SK-N-SH (cell line): Measurements from ENCODE around the gene SHISA4. TPM values are rescaled to one million over a fixed set of nuclear protein-coding genes. Genes with fewer than 3 reads are reported as not detected.

Experiments used
- CTCF ChIA-PET: fragments of 300-600, 350-600 bp; formaldehyde crosslinking; extraction: SDS; loops from one replicate; lab custom pipeline; 2021; lab: Yijun Ruan, JAX
- POLR2A ChIA-PET: fragments of 350-600 bp; sonication (Branson Sonifier 250); formaldehyde crosslinking; extraction: SDS; loops from one replicate; lab custom pipeline; 2020; ENCODE audit warnings: antibody characterized with exemption, inconsistent platforms; lab: Yijun Ruan, JAX
- DNase-seq: peaks from one replicate; pipeline ENCODE4 v3.0.0; 2012
- H2AFZ ChIP-seq: fragments of 200-600 bp; sonication (generic); 2 replicates; pipeline ENCODE4 v1.8.1; 2016; ENCODE audit warnings: antibody characterized with exemption, mild to moderate bottlenecking, low read depth
- H3F3A ChIP-seq: fragments of 200-600 bp; sonication (generic); replicated peaks from 2 replicates; pipeline ENCODE3; 2016; ENCODE audit warnings: antibody characterized with exemption, mild to moderate bottlenecking; ENCODE audit not compliant: insufficient read depth
- H3K27ac ChIP-seq, 2 experiments: fragments of 200-500 bp in 1 of 2; fragments of 200-600 bp in 1 of 2; sonication (Bioruptor generic) in 1 of 2; sonication (generic), shearing (Covaris generic) in 1 of 2; 2 replicates each; pipeline versions ENCODE4 v1.5.1 to v1.6.1; 2014 to 2016; ENCODE audit warnings: low read depth in 2 of 2, inconsistent platforms in 1 of 2, low read length in 1 of 2, mild to moderate bottlenecking in 1 of 2, mixed read lengths in 1 of 2
- H3K27me3 ChIP-seq: fragments of 200-600 bp; sonication (generic), shearing (Covaris generic); 2 replicates; pipeline ENCODE4 v1.6.1; 2016; ENCODE audit warnings: mixed run types; ENCODE audit not compliant: insufficient read depth
- H3K36me3 ChIP-seq, 2 experiments: fragments of 200-500 bp in 1 of 2; fragments of 200-600 bp in 1 of 2; sonication (Bioruptor generic) in 1 of 2; sonication (generic) in 1 of 2; replicated peaks in 1 of 2; 2 replicates each; pipeline versions ENCODE3 to v1.5.1; 2014 to 2016; ENCODE audit warnings: low read length in 1 of 2, mild to moderate bottlenecking in 1 of 2; ENCODE audit not compliant: insufficient read depth in 2 of 2, control insufficient read depth in 1 of 2
- H3K4me1 ChIP-seq, 2 experiments: fragments of 200-500 bp in 1 of 2; fragments of 200-600 bp in 1 of 2; sonication (Bioruptor generic) in 1 of 2; sonication (generic), shearing (Covaris generic) in 1 of 2; 2 replicates each; pipeline versions ENCODE4 v1.5.1 to v1.6.1; 2014 to 2016; ENCODE audit warnings: low read depth in 1 of 2, low read length in 1 of 2, mixed run types in 1 of 2; ENCODE audit not compliant: insufficient read depth in 2 of 2, control insufficient read depth in 1 of 2
- H3K4me2 ChIP-seq: fragments of 200-600 bp; sonication (generic), shearing (Covaris generic); 2 replicates; pipeline ENCODE4 v1.6.1; 2017; ENCODE audit warnings: mixed run types
- H3K4me3 ChIP-seq, 2 experiments: fragments of 200-500 bp in 1 of 2; fragments of 200-600 bp in 1 of 2; sonication (Bioruptor generic) in 1 of 2; sonication (generic), shearing (Covaris generic) in 1 of 2; 2 replicates each; pipeline versions ENCODE4 v1.5.1 to v1.8.1; 2014 to 2016; ENCODE audit warnings: low read depth in 2 of 2, inconsistent platforms in 1 of 2, low read length in 1 of 2, mild to moderate bottlenecking in 1 of 2, mixed read lengths in 1 of 2, moderate library complexity in 1 of 2
- H3K79me2 ChIP-seq: fragments of 200-600 bp; sonication (generic); 2 replicates; pipeline ENCODE4 v1.8.1; 2017; ENCODE audit warnings: mild to moderate bottlenecking; ENCODE audit not compliant: insufficient read depth
- H3K9ac ChIP-seq: fragments of 200-600 bp; sonication (generic); 2 replicates; pipeline ENCODE4 v1.6.1; 2017; ENCODE audit warnings: mixed run types
- H3K9me2 ChIP-seq: fragments of 200-600 bp; sonication (generic); 2 replicates; pipeline ENCODE4 v1.6.1; 2017; ENCODE audit warnings: mixed run types
- H3K9me3 ChIP-seq: fragments of 200-600 bp; sonication (generic); 2 replicates; pipeline ENCODE4 v1.6.1; 2017; ENCODE audit warnings: mixed run types, mild to moderate bottlenecking, moderate library complexity
- H4K20me1 ChIP-seq: fragments of 200-600 bp; sonication (generic); 2 replicates; pipeline ENCODE4 v1.6.1; 2017; ENCODE audit warnings: mild to moderate bottlenecking, mixed run types; ENCODE audit not compliant: insufficient read depth
- CHD2 ChIP-seq: fragments of 150-350 bp; IDR thresholded peaks from 2 replicates; pipeline ENCODE4 v1.6.1; 2018; ENCODE audit warnings: low read length; ENCODE audit not compliant: partially characterized antibody
- ELF1 ChIP-seq: IDR thresholded peaks from 2 replicates; pipeline ENCODE4 v1.4.0; 2012
- EP300 ChIP-seq, 2 experiments: IDR thresholded peaks; 2 replicates each; pipeline versions ENCODE4 v1.4.0 to v1.6.1; 2012; ENCODE audit warnings: borderline replicate concordance in 1 of 2, low read depth in 1 of 2, low read length in 1 of 2
- FOXJ3 ChIP-seq: sonication (generic); formaldehyde crosslinking; IDR thresholded peaks from 2 replicates; pipeline ENCODE4 v1.5.1; 2020; ENCODE audit warnings: mild to moderate bottlenecking, missing genetic modification reagents
- GATA2 ChIP-seq: sonication (generic); formaldehyde crosslinking; IDR thresholded peaks from 2 replicates; pipeline ENCODE4 v1.5.0; 2020; ENCODE audit warnings: mild to moderate bottlenecking, missing genetic modification reagents
- MEF2A ChIP-seq: IDR thresholded peaks from 2 replicates; pipeline ENCODE4 v1.4.0; 2012; ENCODE audit warnings: low read depth, borderline replicate concordance
- MXI1 ChIP-seq: IDR thresholded peaks from 2 replicates; pipeline ENCODE4 v1.6.1; 2012; ENCODE audit warnings: mild to moderate bottlenecking, low read depth, low read length, improper control_type of control experiment
- NFIC ChIP-seq: IDR thresholded peaks from 2 replicates; pipeline ENCODE4 v1.4.0; 2012; ENCODE audit warnings: borderline replicate concordance
- NRF1 ChIP-seq: IDR thresholded peaks from 2 replicates; pipeline ENCODE4 v1.6.1; 2012; ENCODE audit warnings: low read depth, mild to moderate bottlenecking, low read length
- POLR2AphosphoS5 ChIP-seq: IDR thresholded peaks from 2 replicates; pipeline ENCODE4 v1.6.1; 2012; ENCODE audit warnings: low read depth, low read length
- RAD21 ChIP-seq: IDR thresholded peaks from 2 replicates; pipeline ENCODE4 v1.6.1; 2012; ENCODE audit warnings: mild to moderate bottlenecking, low read length
- TCF12 ChIP-seq: IDR thresholded peaks from 2 replicates; pipeline ENCODE4 v1.4.0; 2012
- YY1 ChIP-seq: IDR thresholded peaks from 2 replicates; pipeline ENCODE4 v1.4.0; 2012; ENCODE audit warnings: low read depth, mild to moderate bottlenecking
- WGBS: methylation state at CpG from one replicate; pipeline ENCODE4 v1.1.6; 2017; ENCODE audit warnings: low lambda C conversion rate; 5-methylcytosine and 5-hydroxymethylcytosine counted together
- polyA plus RNA-seq, 3 experiments: library from polyadenylated mRNA; depleted of rRNA; stranded (reverse); fragments of >200 nt; gene quantifications; 2 replicates each; pipeline ENCODE4 v1.2.3, GENCODE V29; 2012
- TF ChIP-seq, protein P1 (sequence below): IDR thresholded peaks from 2 replicates; pipeline ENCODE4 v1.4.0; 2012; ENCODE audit warnings: low read depth
- TF ChIP-seq, protein P2 (sequence below): fragments of 200-600 bp; sonication (generic); IDR thresholded peaks from 2 replicates; pipeline ENCODE4 v1.6.1; 2017; ENCODE audit warnings: antibody characterized with exemption, mild to moderate bottlenecking, moderate library complexity
- TF ChIP-seq, protein P3 (sequence below): fragments of 150-350 bp; IDR thresholded peaks from 2 replicates; pipeline ENCODE4 v1.6.1; 2016; ENCODE audit warnings: mild to moderate bottlenecking, low read depth, low read length
- TF ChIP-seq, protein P4 (sequence below): IDR thresholded peaks from 2 replicates; pipeline ENCODE4 v1.4.0; 2012; ENCODE audit warnings: low read depth, borderline replicate concordance

SHISA4 gene
- polyA plus RNA-seq, 1 of the 3 experiments (the other 2 are of a cell fraction), result 42.1 TPM

DNA sequence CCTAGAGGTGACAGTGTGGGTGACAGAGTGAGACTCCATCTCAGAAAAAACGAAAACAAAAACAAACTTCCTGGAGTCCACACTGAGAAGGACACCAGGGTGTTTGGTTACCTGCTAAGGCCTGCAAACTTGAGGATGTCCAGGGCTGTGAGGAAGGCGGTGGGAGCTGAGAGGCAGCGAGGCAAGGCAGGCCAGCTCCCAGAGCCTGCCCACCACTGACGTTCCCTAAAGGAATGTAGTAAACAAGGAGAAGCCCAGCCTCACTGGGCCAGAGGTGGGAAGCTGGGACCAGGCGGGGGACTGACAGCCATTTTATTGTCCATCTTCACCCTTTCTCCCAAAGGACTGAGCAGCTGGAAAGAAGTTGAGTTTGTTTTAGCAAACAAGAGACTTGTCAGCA lies 24.1 kb downstream of the SHISA4 start (continued):
- TF ChIP-seq, protein P1, sequence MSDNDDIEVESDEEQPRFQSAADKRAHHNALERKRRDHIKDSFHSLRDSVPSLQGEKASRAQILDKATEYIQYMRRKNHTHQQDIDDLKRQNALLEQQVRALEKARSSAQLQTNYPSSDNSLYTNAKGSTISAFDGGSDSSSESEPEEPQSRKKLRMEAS, result no peak
- TF ChIP-seq NRF1, result no peak

DNA sequence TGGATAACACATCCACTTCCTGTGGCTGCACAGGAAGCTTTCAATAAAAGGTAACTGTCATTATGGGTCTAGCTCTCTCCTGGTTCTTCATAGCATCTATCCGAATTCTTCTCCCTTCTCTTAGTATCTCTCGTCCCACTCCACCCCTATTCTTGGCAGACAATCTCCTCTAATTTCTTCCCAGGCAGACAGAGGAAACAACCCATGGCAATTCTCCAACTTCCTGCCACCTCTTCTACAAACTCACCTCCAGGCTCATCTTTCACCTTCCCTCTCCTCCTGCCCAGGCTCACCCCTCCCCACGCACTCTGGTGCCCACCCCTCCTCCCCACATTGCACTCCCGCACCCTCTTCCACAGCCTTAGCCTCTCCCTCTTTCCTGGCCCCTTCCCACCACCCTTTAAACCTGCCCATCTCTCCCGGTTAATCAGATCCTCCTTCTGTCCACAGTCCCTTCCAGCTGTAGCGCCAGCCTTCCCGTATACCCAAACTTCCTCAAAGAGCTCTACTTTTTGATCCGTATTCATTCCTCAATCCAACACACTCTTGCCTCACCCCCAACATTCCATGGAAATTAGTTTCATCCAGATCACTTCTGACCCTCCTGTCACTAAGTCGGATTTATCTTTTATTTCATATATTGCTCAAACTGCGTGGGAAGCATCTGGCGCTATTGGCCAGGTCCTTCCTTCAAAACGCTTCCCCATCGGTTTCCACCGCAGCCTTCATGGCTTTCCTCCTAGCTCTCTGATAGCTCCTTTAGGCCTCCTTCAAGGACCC lies 25.9 kb downstream of the SHISA4 start:
- H3K27ac ChIP-seq, result no peak overlapping the region
- ChIA-PET CTCF (interaction anchor here (0.8 to 4.1 kb wide), 3 partner anchors 19 to 181 kb away, joined by 3 to 26 read pairs (median 3); no protein-coding TSS in a partner anchor), POLR2A (no interaction called here)
- peaks cover 16 to 18% of the 10 kb centered on the region in 2 experiments for H3K4me1 ChIP-seq
- no peak overlapping the region for H3K4me3 ChIP-seq
- H3K36me3 ChIP-seq, result no peaks in the 10 kb centered on the region
- H3K27me3 ChIP-seq, result no peaks in the 10 kb centered on the region
- no peak for DNase-seq
- WGBS, result 79% methylated on average over 14 of the region's 14 CpGs
- no peak overlapping the region for H3K9ac ChIP-seq
- TF ChIP-seq EP300 (IDR thresholded peaks at IDR 0.05; ENCODE audit: borderline replicate concordance in 1 of 2, low read depth in 1 of 2, low read length in 1 of 2) (no peak), ELF1 (no peak), YY1 (no peak), FOXJ3 (CRISPR knock-in tag) (no peak), CHD2 (no peak), MXI1 (no peak), GATA2 (CRISPR knock-in tag) (no peak), POLR2AphosphoS5 (no peak), RAD21 (no peak), MEF2A (no peak), NFIC (no peak), TCF12 (no peak)
- TF ChIP-seq, protein P2, sequence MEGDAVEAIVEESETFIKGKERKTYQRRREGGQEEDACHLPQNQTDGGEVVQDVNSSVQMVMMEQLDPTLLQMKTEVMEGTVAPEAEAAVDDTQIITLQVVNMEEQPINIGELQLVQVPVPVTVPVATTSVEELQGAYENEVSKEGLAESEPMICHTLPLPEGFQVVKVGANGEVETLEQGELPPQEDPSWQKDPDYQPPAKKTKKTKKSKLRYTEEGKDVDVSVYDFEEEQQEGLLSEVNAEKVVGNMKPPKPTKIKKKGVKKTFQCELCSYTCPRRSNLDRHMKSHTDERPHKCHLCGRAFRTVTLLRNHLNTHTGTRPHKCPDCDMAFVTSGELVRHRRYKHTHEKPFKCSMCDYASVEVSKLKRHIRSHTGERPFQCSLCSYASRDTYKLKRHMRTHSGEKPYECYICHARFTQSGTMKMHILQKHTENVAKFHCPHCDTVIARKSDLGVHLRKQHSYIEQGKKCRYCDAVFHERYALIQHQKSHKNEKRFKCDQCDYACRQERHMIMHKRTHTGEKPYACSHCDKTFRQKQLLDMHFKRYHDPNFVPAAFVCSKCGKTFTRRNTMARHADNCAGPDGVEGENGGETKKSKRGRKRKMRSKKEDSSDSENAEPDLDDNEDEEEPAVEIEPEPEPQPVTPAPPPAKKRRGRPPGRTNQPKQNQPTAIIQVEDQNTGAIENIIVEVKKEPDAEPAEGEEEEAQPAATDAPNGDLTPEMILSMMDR, result no peak
- TF ChIP-seq, protein P3, sequence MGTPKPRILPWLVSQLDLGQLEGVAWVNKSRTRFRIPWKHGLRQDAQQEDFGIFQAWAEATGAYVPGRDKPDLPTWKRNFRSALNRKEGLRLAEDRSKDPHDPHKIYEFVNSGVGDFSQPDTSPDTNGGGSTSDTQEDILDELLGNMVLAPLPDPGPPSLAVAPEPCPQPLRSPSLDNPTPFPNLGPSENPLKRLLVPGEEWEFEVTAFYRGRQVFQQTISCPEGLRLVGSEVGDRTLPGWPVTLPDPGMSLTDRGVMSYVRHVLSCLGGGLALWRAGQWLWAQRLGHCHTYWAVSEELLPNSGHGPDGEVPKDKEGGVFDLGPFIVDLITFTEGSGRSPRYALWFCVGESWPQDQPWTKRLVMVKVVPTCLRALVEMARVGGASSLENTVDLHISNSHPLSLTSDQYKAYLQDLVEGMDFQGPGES, result no peak
- TF ChIP-seq, protein P4, sequence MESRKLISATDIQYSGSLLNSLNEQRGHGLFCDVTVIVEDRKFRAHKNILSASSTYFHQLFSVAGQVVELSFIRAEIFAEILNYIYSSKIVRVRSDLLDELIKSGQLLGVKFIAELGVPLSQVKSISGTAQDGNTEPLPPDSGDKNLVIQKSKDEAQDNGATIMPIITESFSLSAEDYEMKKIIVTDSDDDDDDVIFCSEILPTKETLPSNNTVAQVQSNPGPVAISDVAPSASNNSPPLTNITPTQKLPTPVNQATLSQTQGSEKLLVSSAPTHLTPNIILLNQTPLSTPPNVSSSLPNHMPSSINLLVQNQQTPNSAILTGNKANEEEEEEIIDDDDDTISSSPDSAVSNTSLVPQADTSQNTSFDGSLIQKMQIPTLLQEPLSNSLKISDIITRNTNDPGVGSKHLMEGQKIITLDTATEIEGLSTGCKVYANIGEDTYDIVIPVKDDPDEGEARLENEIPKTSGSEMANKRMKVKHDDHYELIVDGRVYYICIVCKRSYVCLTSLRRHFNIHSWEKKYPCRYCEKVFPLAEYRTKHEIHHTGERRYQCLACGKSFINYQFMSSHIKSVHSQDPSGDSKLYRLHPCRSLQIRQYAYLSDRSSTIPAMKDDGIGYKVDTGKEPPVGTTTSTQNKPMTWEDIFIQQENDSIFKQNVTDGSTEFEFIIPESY, result no peak
- no peaks in the 10 kb centered on the region for H4K20me1 ChIP-seq
- H2AFZ ChIP-seq, result no peak overlapping the region
- no peak overlapping the region for H3K4me2 ChIP-seq
- H3K9me3 ChIP-seq, result no peaks in the 10 kb centered on the region
- no peaks in the 10 kb centered on the region for H3K79me2 ChIP-seq
- no peaks in the 10 kb centered on the region for H3K9me2 ChIP-seq
- peaks cover 13% of the 10 kb centered on the region for H3F3A ChIP-seq
